ENCODE data around the gene SYT13.

Gene SYT13

DNA sequence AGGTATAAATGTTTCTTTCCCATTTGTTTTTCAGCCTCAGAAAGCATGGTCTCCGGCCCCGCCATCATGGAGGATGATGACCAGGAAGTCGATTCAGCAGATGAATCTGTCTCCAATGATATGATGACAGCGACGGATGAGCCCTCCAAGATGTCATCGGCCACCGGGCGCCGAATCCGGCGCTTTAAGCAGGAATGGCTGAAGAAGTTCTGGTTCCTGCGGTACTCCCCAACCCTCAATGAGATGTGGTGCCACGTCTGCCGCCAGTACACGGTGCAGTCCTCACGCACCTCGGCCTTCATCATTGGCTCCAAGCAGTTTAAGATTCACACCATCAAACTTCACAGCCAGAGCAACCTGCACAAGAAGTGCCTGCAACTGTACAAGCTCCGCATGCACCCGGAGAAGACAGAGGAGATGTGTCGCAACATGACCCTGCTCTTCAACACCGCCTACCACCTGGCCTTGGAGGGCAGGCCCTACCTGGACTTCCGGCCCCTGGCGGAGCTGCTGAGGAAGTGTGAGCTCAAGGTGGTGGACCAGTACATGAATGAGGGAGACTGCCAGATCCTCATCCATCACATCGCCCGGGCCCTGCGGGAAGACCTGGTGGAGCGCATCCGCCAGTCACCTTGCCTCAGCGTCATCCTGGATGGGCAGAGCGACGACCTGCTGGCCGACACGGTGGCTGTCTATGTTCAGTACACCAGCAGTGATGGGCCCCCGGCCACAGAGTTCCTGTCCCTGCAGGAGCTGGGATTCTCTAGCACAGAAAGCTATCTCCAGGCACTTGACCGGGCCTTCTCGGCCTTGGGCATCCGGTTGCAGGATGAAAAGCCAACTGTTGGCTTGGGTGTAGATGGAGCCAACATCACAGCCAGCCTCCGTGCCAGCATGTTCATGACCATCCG is 59.9 kb downstream of the SYT13 start:
- no peak overlapping the region for H3K4me3 ChIP-seq
- H3K9ac ChIP-seq: no peak overlapping the region
- no peak overlapping the region for H3K4me2 ChIP-seq
- peaks cover 35% of the 10 kb centered on the region for H3K36me3 ChIP-seq
- H3K4me1 ChIP-seq: peaks cover 36% of the 10 kb centered on the region
- no peak overlapping the region for H3K27ac ChIP-seq
- no peaks in the 10 kb centered on the region for H4K20me1 ChIP-seq
- no peaks in the 10 kb centered on the region for H3K27me3 ChIP-seq
- TF ChIP-seq Cebpa-rat (IDR thresholded peaks at IDR 0.05): 0 out of 2 replicates have a peak, but pooled peaks have one; percentile 28
- H3K9me3 ChIP-seq: peaks cover 9% of the 10 kb centered on the region; the same call in 1 of the 2 replicates

DNA sequence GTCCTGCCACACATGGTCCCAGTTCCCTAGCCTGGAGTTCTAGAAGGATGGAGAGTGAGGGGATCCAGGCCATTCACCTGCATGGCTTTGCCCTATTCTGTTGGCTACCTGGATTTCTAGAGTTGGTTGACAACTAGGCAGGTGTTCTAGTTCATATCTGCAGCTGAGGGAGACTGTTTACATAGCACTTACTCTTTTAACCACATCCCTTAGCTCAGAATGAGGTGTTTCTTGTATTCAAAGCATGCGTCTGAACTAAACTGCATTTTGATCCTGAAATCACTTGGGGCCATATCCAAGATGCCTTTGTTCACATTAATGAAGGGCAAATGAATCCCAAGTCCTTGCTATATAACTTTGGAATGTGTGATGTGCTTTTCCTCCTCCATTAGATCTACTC is 60.9 kb downstream of the SYT13 start:
- Histone ChIP-seq H3K4me2 (no peak overlapping the region), H3K9ac (no peak overlapping the region), H3K4me3 (no peak overlapping the region), H3K27me3 (no peaks in the 10 kb centered on the region), H3K4me1 (peaks cover 37% of the 10 kb centered on the region), H3K9me3 (peaks cover 9% of the 10 kb centered on the region; the same call in 1 of the 2 replicates), H3K27ac (no peak overlapping the region), H3K36me3 (peaks cover 35% of the 10 kb centered on the region), H4K20me1 (no peaks in the 10 kb centered on the region)
- no peak for TF ChIP-seq Cebpa-rat (IDR thresholded peaks at IDR 0.05)

DNA sequence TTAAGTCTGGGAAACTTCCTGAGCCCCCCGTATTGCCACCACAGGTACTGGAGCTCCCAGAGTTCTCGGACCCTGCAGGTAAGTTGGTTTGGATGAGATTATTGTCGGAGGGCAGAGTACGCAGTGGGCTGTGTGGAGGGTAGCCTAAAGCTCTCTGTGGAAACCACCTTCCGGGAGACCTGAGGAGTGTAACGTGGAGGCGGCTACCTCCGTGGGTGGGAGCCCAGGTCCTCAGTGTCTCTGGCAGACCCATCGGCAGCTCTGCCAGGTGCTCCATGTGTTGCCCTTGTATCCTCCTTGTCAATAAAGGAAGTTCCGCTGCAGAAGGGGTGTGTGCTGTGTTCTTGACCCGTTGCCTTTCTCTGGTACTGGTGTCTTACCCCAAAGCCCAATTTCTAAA is 61.4 kb downstream of the SYT13 start:
- peaks cover 36% of the 10 kb centered on the region for H3K36me3 ChIP-seq
- no peak overlapping the region for H3K9ac ChIP-seq
- no peak for TF ChIP-seq Cebpa-rat (IDR thresholded peaks at IDR 0.05)
- no peaks in the 10 kb centered on the region for H4K20me1 ChIP-seq
- peaks cover 34% of the 10 kb centered on the region for H3K4me1 ChIP-seq
- H3K9me3 ChIP-seq: peaks cover 9% of the 10 kb centered on the region; the same call in 1 of the 2 replicates
- no peak overlapping the region for H3K4me2 ChIP-seq
- no peaks in the 10 kb centered on the region for H3K27me3 ChIP-seq
- H3K4me3 ChIP-seq: no peak overlapping the region
- H3K27ac ChIP-seq: no peak overlapping the region

DNA sequence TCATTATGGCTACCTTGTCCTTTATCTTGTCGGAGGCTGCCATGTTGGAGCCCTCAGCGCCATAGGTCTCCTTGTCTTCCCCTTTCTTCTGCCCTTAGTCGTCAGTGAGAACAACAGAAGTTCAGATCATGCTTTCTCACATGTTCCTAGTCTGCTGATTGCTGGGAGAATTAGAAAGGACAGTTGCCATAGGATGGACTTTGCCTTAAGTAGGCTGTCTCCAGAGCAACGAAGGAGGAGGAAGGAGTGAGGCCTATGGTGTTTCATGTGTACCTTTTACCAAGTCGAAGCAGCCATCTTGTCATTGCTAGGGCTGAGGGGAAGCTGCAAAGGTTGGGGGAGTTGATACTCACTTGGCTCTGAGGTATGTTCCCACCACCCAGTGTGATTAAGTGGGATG is 62.6 kb downstream of the SYT13 start:
- Histone ChIP-seq H3K27ac (no peak overlapping the region), H4K20me1 (no peaks in the 10 kb centered on the region), H3K4me2 (no peak overlapping the region), H3K27me3 (no peaks in the 10 kb centered on the region), H3K4me3 (no peak overlapping the region), H3K9me3 (peaks cover 9% of the 10 kb centered on the region; the same call in 1 of the 2 replicates), H3K36me3 (peaks cover 41% of the 10 kb centered on the region), H3K9ac (no peak overlapping the region), H3K4me1 (peaks cover 29% of the 10 kb centered on the region)
- no peak for TF ChIP-seq Cebpa-rat (IDR thresholded peaks at IDR 0.05)

DNA sequence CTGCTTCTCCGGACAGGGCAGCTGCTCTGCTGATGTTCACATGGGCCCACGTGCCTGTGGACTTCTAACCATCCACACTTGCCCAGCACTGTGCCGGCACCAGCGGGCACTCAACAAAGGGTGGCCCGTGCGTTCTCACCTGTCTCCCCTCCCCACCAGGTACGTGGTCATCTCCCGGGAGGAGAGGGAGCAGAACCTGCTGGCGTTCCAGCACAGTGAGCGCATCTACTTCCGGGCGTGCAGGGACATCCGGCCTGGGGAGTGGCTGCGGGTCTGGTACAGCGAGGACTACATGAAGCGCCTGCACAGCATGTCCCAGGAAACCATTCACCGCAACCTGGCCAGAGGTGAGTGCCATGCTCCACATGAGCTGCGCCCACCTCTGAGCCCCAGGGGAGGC is 66.7 kb downstream of the SYT13 start:
- Histone ChIP-seq H3K4me3 (no peak overlapping the region), H3K4me1 (peaks cover 44% of the 10 kb centered on the region)

DNA sequence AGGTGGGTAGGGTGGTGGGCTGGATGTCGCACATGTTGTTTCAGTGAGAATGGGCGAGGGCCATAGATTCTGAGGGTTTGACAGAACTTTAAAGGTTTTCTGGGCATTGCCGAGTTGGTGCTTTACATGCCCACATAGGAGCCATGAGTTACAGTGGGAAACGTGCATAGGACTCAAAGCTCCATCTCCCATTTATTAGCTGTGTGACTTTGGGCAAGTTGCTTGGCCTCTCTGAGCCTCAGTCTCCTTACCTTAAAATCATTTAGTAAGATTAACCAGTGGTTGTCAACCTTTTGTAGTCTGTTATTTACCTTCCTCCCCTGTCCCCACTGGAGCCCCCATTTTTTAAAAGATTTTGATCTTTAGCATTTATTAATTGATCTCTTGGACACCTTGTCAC is 67.4 kb downstream of the SYT13 start:
- no peak overlapping the region for H3K27ac ChIP-seq
- no peak overlapping the region for H3K9ac ChIP-seq
- H3K36me3 ChIP-seq: peaks cover 7% of the 10 kb centered on the region; the same call in 1 of the 2 replicates
- H3K27me3 ChIP-seq: no peaks in the 10 kb centered on the region
- TF ChIP-seq Cebpa-rat (IDR thresholded peaks at IDR 0.05): no peak
- H3K4me1 ChIP-seq: peaks cover 48% of the 10 kb centered on the region
- no peak overlapping the region for H3K4me3 ChIP-seq
- H3K4me2 ChIP-seq: no peak overlapping the region
- no peaks in the 10 kb centered on the region for H3K9me3 ChIP-seq
- no peaks in the 10 kb centered on the region for H4K20me1 ChIP-seq

More for the DNA sequence above, 66.7 kb downstream of the SYT13 start:
- Histone ChIP-seq H3K27me3 (no peaks in the 10 kb centered on the region), H3K9ac (no peak overlapping the region), H4K20me1 (no peaks in the 10 kb centered on the region), H3K4me2 (no peak overlapping the region), H3K36me3 (peaks cover 9% of the 10 kb centered on the region), H3K9me3 (peaks cover 4% of the 10 kb centered on the region; the same call in 1 of the 2 replicates), H3K27ac (no peak overlapping the region)
- TF ChIP-seq Cebpa-rat (IDR thresholded peaks at IDR 0.05): no peak

DNA sequence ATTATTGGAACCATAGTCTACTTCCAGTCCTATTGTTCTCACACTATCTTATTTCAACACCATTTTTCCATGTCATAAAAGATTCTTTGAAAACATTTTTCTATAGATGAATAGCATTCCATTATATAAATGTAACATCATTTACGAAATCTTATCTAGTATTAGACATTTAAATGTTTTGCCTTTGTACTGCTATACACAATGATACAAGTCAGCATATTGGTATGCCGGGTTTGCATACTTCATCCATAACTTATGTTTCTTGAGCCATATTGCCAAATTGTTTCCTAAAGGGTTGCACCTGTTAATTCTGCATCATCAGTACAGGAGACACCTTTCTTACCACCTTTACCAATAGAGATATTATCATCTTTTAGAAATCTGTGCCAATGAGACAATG is 68.2 kb downstream of the SYT13 start:
- no peak for TF ChIP-seq Cebpa-rat (IDR thresholded peaks at IDR 0.05)
- Histone ChIP-seq H3K4me1 (peaks cover 55% of the 10 kb centered on the region), H3K4me2 (no peak overlapping the region), H3K27me3 (no peaks in the 10 kb centered on the region), H3K9ac (no peak overlapping the region), H3K36me3 (peaks cover 11% of the 10 kb centered on the region; the same call in 1 of the 2 replicates), H3K9me3 (no peaks in the 10 kb centered on the region), H3K27ac (no peak overlapping the region), H4K20me1 (no peaks in the 10 kb centered on the region), H3K4me3 (no peak overlapping the region)

DNA sequence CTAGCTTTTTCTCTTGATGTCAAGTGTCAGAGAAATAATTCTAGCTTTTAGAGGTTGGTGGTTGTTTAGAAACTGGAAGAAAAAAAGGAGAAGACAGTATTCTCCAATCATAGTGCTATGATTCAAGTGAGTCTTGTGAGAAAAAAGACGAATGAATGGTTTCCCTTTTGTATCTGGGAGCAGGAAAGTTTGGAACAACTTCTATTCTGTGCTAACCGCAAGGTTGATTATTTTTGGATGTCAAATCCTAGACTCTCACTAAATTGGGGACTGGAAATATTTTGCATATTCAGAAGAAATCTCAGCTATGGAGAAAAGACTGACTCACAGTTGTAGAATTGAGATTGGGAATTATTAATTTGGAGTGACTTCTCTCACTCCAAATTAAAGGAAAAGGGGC is 69.2 kb downstream of the SYT13 start:
- no peak overlapping the region for H3K27ac ChIP-seq
- H3K27me3 ChIP-seq: no peaks in the 10 kb centered on the region
- H3K4me2 ChIP-seq: no peak overlapping the region
- H3K9me3 ChIP-seq: no peaks in the 10 kb centered on the region
- no peaks in the 10 kb centered on the region for H4K20me1 ChIP-seq
- no peak for TF ChIP-seq Cebpa-rat (IDR thresholded peaks at IDR 0.05)
- H3K4me1 ChIP-seq: peaks cover 55% of the 10 kb centered on the region
- no peak overlapping the region for H3K9ac ChIP-seq
- H3K36me3 ChIP-seq: peaks cover 16% of the 10 kb centered on the region; the same call in 1 of the 2 replicates
- no peak overlapping the region for H3K4me3 ChIP-seq

DNA sequence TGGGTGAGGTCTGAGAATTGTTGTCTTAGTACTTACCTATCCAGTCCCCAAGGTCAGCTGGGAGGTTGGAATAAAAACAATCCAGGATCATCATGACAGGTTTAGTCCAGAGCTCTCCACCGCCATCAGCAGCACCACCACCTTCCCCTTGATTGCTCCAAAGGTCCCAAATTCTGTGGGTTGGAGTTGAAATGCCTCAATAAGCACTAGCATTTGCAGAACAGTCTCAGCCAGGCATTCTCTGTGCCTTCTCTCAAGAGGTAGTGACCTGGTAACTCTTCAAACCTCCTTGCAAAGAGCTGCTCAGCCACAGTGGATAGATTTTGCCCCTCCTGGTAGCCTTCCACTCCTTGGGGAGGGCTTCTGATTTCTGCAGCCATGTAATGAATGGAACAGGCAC is 70.1 kb downstream of the SYT13 start:
- Histone ChIP-seq H3K36me3 (peaks cover 16% of the 10 kb centered on the region; the same call in 1 of the 2 replicates), H4K20me1 (peaks cover 3% of the 10 kb centered on the region; the same call in 1 of the 2 replicates), H3K27me3 (no peaks in the 10 kb centered on the region), H3K4me1 (peaks cover 55% of the 10 kb centered on the region), H3K4me2 (no peak overlapping the region), H3K9me3 (no peaks in the 10 kb centered on the region), H3K4me3 (no peak overlapping the region), H3K27ac (no peak overlapping the region), H3K9ac (no peak overlapping the region)
- TF ChIP-seq Cebpa-rat (IDR thresholded peaks at IDR 0.05): no peak
